Esophagus mucosa (tissue), 1 donor: ENCODE results near the gene OLIG2. TPM values are rescaled to one million over a fixed set of nuclear protein-coding genes. Genes with fewer than 3 reads are reported as not detected.

Experiments
- ATAC-seq: fragments of 200-7000 bp; cut with Tn5 transposase; one replicate; pipeline ENCODE4 v1.9.1; 2020
- total RNA-seq: library from RNA; stranded (reverse); gene quantifications from one replicate; pipeline ENCODE4 v1.2.4, GENCODE V29; 2023
- donor health status: DM: yes; HTN: yes; CAD: no.

OLIG2 gene
- total RNA-seq, 1 donor from 2014 or later: not detected

DNA sequence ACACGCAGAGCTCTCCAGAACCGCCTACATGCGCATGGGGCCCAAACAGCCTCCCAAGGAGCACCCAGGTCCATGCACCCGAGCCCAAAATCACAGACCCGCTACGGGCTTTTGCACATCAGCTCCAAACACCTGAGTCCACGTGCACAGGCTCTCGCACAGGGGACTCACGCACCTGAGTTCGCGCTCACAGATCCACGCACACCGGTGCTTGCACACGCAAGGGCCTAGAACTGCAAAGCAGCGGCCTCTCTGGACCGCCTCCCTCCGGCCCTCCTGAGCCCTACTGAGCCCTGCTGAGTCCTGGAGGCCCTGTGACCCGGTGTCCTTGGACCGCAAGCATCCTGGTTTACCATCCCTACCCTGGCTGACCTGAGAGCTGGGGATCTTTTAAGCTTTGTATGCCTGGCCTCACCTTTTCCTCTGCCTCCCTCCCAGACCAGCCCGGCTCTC, 8.3 kb downstream of the OLIG2 start:
- ATAC-seq: no peak

DNA sequence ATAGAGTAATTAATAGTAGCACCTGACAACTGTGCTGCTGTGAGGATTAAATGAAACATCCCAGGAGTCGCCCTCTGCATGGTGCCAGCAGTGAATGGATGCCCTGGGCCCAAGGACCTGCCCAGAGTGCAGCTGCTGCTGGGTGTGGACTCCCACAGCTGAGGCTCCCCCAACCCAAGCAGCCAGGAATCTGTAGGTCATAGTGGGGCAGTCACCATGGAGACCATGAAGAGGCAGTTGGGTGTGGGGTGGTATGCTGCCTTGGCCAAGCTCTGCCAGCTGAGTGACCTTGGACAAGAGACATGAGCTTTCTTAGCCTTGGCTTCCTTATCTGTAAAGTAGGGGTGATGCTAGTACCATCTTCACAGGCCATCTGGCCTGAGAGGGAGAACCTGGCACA, 9.4 kb downstream of the OLIG2 start:
- no peak for ATAC-seq

DNA sequence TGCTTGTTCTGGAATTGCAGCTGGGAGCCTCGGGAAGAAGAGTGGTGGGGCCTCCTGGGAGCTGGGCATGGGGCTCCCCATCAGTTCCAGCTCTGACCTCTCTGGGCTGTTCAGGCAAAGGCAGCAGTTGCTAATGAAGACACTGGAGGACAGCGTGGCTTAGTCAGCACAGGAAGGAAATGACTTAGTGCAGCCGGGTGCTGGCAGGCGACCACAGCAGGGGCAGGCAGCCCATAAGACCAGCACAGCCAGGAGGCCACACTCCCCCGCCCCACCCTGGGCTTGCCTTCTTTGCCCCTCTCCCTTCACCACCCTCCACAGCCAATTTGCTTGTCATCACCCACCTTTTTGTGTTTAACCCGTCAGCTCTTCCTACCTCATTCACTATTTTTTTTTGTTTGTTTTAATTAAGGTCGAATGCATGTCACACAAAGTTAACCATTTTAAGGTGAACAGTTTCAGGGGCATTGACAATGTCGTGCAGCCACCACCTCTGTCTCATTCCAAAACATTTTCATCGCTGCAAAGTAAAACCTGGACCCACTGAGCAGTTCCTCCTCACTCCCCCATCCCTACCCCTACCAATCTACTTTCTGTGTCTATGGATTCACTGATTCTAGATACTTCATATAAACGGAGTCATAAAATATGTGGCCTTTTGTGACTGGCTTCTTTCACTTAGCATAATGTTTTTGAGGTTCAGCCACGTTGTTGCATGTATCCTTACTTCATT, 10.9 kb downstream of the OLIG2 start:
- ATAC-seq: peak; percentile 53

DNA sequence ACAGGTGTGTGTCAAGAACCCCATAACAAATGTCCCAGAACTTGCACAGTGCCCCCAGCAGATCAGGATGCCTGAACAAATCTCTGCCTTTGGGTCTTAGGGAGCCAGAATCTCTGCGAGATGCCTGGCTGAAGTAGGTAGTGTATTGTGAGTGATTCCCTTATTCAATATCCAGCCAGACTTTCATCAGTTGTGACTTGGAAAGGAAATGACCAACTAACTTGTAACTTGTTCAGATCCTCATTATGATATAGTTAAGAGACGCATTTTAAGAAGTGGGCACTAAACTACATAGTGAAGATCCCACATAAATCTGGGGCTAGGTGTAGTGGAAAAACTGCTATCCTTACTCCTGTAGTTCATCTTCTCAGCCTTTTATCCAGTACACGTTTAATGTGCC, 11.8 kb downstream of the OLIG2 start:
- no peak for ATAC-seq

DNA sequence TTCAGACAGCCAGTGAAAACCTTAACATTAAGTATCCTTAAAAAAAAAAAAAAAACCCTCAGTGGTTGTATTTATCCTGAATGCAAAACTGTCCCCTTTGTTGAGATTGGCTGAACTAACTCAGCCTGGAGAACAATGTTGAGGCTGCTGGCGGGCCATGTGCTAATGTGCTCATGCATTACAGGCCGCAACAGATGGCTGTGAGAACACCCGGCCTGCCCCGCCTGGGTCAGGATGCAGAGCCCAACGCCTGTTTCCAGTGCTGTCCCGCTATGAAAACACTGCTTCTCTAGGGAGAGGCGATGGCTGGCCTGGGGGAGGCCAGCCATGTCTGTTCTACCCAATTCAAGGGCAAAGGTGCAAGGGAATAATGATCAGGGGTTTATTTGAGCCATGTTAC, 13.8 kb downstream of the OLIG2 start:
- no peak for ATAC-seq

DNA sequence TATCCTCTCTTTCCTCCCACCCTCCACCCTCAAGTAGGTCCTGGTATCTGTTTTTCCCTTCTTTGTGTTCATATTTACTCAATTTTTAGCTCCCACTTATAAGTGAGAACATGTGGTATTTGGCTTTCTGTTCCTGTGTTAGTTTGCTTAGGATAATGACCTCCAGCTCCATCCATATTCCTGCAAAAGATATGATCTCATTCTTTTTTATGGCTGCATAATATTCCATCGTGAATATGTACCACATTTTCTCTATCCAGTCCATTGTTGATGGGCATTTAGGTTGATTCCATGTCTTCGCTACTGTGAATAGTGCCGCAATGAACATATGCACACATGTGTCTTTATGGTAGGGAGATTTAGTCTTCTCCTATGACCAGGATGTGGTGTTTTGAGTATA, 14.5 kb downstream of the OLIG2 start:
- no peak for ATAC-seq

DNA sequence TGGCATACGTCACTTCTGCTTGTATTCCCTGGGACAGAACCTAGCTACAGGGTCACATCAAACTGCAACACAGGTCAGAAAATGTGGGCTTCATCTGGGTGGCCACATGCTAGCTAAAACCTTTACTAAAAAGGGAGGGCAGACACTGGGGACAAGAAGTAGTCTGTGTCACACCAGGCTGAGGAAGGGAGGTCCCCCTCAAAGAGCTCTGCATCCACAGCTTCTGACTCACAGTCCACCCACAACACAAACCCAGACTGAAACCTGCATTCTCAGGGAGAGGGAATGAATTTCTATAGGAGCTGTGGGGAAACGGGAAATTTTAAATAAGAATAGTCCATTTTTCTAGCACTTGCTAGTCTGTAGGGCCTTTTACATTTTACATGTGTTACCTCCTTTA, 16.2 kb downstream of the OLIG2 start:
- no peak for ATAC-seq

DNA sequence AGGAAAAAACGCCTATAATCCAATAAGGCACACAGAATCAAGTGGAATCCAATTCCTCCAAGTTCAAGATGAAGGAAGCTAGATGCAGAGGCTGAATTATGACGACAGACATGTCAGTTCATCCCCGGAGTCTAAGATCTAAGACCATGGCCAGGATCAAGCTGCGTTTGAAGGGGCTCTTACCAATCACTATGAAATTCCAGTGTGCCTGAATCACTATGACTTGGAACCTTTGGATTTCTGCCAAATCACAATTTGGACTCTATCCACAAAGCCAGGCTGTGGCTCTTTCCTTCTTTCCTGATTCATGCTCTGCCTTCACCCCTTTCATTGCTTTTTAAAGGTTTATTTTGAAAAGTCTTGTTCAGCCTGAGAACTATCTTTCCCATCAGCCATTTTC, 17.1 kb downstream of the OLIG2 start:
- no peak for ATAC-seq

DNA sequence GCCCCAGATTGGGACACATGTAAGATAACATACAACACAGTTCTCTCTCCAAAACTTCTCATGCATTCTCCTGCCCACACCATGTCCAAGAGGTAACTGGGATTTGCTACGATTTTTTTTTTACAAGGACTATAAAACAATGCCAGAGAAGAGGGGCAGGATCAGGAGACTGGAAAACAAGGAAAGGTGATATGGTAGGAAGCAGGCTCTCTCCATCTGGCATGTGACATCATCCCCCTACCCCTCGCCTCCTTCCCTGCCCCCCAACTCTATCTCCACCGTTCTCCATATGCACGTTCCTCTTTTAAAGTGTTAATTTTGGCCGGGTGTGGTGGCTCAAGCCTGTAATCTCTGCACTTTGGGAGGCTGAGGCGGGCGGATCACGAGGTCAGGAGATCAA, 20.7 kb downstream of the OLIG2 start:
- ATAC-seq: no peak

DNA sequence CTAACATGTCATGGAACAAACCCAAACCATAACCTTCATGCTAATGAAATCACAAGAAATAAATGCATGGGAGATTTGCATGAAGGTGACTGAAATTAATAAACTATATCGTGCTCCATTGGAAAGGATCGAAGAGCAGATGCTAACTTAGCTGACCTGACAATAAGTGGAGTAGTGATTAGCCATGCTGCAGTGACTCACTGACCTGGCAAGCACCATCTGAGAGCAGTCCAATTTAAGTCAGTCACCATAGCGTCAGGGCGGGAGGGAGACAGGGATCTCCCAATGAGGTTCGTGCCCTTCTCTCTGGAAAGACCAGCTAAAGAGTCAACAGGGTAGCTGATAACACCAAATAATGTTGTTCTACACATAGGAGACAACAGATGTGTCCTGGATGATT, 21.5 kb downstream of the OLIG2 start:
- ATAC-seq: peak; percentile 38

DNA sequence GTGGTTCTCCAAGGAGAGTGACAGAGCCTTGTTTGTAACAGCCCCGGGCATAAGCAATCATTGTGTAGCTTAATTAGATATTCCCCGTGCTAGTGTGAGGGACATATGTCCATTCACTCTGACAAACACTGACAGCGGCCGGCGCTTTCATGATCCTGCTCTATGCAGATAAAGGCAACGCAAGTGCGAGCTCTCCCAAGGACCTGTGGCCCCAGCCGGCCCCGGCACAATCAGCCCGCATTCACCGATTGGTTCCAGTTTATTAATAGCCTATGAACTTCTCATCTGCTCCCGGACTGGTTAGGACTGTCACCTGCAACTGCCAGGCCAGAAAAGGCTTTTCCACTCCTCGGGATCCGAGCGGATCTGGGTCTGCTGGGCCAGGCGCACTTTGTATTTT, 26.2 kb downstream of the OLIG2 start:
- no peak for ATAC-seq

DNA sequence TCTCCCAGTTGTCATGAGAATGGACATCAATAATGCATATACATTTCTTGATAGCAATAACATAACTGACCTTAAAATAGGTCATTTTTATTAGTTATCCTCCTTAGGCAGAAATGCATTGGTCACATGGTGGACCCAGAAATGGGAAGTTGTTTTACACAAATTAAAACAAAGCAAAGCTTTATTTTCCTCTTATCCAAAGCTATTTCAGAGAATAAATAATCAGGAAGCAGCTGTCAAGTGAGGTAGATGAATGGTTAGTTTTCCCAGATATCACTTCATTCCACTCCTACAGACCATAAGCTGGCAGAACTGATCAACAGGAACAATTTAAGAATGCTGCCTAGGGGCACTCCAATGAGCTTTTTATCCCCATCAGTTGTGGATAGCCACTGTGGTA, 28.2 kb downstream of the OLIG2 start:
- no peak for ATAC-seq

DNA sequence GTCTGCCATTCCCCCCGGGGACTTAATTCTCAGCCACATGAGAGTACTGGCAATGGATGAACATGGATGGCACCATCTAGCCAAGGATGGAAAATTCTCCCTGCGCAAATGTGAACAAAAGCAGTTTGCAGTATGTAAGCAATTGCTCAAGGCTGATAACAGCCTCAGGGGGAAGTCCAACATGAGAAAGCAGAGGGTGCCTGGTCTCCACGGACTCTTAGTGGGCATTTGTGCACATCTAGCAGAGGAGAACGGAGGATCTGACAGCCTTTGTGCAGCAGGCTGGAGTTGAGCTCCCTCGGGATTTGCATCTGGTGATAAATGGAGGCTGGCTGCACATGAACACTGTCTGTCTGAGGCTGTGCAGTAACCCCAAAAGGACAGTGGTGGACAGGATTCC, 30.3 kb downstream of the OLIG2 start:
- ATAC-seq: no peak

DNA sequence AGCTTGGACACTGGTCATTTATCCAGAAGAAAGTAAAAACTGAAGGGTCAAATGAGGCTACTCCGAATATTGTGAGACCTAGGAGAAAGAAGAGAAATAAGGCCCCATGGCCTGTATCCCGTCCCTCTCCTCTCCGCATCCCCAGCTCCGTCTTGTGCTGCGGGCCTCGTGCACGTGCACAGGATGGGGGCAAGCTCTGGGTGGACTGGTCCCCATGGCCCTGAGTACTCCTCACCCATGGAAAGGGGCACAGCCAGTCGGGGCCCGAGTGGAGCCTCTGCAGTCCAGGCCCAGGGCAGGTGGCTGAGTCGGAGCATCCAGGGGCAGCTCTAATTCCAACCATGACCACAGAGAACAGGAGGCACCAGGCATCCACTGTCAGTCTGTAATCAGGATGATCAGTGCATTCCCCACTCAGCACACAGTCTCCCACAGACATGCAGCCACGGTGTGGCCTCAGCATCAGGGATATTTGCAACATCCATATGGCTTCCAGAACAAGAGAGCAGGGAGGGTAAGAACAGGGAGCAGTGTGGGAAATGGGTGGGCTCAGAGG, 31.7 kb downstream of the OLIG2 start:
- no peak for ATAC-seq

DNA sequence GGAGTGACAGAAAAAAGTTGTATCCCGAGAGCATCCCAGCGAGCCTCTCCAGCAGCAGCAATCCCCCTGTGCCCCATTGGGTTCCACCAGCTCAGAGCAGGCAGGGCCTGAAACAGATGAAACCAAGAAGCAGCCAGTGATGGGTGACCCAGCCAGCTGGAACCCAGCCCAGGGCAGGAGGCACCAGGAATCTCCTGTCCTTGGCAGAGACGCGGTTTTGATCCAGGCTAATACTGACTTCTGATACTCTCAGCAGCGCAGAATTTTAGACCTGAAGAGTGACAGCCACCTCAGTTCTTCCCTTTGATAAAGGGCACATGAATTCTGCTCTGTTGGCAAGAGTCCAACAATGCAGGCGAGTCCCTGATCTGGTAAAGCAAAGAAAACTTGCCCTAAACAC, 32.8 kb downstream of the OLIG2 start:
- ATAC-seq: no peak

DNA sequence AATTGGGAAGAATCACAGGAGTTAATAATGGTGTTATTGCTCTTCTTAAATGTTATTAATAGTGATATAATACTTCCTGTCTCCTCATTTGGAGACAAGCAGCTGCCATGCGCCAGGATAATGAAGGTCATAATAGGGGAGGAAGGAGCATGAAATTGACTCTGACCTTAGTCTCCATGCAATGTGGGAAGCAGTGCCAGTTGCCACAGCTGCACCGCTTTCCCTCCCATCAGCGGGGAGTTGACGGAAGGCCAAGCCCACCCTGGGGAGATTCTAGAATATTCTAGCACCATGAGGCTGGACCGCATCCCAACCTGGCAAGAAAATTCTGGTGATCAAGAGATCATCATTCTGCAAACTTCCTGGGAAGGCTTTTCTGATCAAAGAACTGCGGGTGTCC, 33.2 kb downstream of the OLIG2 start:
- no peak for ATAC-seq

DNA sequence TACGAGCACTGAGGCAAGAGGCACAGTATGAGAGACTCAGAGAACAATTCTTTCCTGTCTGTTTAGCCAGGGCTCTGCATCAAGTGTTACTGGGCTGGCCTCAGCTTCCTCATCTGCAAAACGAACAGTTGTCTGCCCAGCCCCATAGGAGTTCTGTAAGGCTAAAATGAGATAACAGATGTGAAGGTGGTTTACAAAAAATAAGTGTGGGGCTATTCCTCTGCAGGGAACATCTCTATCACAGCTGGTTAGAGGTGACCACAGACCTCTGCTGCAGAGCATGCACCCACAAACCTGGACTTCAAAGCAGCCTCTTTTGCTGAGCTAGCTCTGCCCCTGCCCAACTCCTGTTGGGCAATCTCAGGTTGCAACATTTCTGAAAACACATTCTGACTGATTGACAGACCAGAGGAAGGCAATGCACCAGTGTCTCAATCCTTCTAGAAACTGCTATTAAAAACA, 33.7 kb downstream of the OLIG2 start:
- ATAC-seq: no peak

DNA sequence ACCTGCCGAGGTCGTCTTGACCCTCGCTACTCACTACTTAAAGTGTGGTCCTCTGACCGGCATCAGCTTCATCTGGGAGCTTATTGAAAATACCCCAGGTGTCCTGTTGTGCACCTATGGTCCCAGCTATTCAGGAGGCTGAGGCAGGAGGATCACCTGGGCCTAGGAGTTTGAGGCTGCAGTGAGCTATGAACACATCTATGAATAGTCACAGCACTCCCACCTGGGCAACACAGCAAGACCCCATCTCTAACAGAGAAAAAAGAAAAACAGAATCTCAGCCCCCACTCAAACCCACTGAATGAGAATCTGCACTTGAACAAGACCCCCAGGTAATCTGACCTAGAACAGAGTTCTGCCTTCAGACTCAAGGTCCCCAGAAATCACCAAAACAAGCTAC, 35.5 kb downstream of the OLIG2 start:
- no peak for ATAC-seq

DNA sequence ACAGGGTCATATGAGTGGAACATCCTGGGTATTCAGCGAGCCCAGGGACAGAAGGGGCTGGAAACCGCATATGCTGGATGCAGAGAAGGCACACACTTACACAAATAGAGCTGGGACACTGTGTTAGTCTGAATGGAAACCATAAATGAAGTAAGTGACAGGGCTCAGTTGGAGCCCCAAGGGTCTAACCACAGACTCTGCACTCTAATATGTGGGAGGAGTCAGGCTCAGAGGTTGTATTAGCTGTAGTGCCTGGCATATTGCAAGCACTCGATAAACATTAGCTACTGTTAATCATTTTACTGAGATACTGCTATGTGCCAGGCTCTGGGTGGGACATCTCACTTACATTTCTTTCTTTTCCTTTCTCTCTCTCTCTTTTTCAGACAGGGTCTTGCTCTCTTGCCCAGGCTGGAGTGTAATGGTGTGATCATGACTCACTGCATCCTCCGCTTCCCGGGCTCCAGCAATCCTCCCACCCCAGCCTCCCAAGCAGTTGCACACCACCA, 37.7 kb downstream of the OLIG2 start:
- ATAC-seq: no peak

DNA sequence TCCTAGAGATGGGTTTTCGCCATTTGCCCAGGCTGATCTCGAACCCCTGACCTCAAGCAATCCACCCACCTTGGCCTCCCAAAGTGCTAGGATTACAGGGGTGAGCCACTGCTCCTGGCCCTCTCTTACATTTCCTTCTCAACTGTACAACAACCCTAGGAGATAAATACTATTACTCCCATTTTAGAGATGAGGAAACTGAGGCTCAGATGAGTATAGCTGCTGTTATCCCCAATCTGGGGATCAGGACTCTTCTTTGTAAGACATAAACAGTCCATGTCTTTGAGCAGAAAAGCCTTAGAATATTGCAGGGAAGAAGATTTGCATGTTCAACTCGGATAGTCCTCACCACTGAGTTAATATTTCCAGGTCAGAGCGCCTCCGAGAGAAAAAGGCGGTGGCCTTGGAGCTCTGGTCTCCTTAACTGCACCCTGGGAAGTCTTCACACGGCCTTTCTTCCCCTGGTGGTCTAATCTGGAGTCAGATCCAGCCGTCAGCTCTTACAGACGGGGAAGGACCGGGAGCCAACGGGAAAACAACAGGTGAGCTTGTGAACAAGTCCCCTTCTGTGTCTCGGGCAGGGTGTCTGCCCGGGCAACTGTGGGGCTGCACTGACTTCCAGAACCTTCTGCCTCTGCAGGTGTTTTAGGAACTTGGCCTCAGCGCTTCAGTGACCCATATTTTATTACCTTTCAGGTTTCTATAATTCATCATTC, 38.3 kb downstream of the OLIG2 start:
- no peak for ATAC-seq

DNA sequence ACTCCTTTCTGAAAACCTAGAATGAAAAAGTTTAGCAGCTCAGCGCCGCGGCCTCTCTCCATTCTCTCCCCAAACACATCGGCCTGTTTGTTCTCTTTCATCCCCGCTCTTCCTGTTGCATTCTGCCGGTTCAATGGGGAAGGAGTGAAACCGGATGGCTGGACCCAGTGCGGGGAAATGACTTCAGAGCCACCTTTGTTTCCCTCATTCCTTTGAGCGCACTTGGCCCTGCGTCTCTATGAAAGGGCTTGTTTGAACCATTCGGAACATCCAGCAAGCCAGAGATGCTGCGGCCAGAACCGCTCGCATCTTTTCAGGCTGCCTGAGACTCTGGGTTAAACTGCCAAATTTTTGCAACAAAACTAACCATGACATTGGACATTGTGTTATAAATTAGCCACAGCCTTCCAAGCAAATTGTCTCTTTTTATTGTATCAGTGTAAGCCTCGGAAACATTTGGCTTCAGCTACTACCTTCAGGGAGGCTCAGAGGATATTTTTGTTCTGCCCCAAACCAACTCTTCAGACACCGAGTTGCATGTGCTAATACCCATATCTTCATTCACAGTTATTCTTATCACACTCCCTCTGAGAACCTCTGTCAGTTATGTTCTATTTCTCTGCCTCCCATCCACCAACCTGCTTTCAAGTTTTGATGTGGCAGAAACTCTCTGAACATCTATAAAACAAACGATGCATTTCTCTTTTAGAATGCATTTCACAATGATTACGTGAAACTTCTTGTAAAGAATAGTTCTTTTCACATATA, 39.1 kb downstream of the OLIG2 start:
- ATAC-seq: no peak

DNA sequence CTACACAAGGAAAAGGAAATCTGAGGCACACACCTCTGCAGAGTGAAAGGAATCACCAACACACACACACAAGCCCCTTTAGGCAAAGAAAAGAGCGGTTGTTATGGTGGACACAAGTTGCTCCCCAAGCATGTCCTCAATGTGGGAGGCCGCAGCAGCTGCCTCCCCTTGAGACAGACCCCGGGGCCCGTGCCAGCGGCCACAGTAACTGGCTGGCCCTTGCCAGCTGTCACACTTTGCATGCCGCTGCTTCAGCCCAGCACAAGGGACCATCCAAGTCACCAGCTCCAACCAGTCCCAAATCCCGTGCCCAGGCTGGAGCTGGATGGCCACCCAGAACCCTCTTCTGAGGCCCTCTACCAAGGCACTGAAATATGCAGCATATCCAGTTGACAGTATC, 41.3 kb downstream of the OLIG2 start:
- ATAC-seq: no peak

DNA sequence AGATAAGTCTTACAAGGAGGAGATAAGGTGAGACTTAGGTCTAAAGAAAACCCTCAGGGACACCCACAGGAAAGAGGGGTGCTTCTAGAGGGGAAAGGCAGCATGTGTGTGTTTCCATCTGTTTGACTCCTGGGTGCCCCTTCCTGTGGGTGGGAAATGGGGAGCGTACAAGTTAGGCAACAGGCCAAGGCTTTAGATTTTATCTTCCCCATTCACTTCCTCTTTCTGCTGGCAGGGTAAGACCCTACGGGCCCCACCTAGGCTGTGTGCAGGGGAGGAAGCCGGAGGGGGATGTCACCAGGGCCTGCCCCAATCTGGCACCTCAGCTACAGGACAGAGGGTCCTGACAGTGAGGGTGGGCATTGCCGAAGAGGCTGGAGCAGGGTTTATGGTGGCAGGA, 41.7 kb downstream of the OLIG2 start:
- no peak for ATAC-seq
